ENCODE data around the gene LRRC75B. TPM values are rescaled to one million over a fixed set of nuclear protein-coding genes. Genes with fewer than 3 reads are reported as not detected.
A peak's percentile ranks its signal among the peaks of the same experiment; 100 is the strongest.

Gene LRRC75B
- total RNA-seq, 1 experiment from 2014 or later = 4.1 TPM

DNA sequence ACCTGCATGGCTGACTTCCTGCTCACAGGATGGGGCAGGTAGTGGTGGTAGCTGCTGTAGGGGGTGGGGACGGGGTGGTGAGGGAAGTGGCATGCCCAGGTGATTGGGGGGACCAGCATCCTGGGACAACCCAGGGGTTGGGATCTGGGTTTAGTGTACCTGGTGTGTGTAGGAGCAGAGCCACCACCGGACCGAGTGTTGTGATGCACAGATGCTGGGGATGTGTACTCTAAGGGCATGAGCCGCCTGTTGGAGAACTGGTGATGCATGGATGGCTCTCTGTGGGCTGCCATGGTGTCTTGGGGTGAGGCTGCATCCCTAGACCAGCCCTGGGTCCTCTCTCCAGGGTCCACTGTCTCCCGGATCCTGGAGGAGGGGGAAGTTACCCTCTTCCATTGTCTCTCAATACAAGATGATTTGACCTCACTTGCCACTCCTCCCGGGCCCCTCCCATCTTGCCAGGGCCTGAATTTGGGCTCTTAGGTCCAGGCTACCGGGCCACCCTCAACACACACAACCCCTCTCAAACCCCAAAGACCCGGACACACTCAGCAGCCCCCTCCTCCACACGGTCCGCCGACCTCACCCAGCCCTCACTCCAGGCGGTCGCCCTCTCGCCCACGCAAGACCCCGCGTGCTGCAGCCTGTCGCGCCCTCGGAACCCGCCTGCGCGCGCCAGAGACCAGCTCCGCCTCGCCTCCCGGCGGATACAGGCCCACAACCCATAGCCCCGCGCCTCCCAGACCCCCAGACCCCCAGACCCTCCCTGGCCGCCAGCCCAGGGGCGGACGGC, 619 bp downstream of the LRRC75B start:
- H3K27ac ChIP-seq (ENCODE audit: low read length) = no peak overlapping the region
- TF ChIP-seq SIN3A (IDR thresholded peaks at IDR 0.05; ENCODE audit: borderline replicate concordance, insufficient read depth, low read depth, low read length) (no peak), POLR2AphosphoS5 (IDR thresholded peaks at IDR 0.05; ENCODE audit: low read depth, low read length) (no peak)
- TF ChIP-seq, protein P1, sequence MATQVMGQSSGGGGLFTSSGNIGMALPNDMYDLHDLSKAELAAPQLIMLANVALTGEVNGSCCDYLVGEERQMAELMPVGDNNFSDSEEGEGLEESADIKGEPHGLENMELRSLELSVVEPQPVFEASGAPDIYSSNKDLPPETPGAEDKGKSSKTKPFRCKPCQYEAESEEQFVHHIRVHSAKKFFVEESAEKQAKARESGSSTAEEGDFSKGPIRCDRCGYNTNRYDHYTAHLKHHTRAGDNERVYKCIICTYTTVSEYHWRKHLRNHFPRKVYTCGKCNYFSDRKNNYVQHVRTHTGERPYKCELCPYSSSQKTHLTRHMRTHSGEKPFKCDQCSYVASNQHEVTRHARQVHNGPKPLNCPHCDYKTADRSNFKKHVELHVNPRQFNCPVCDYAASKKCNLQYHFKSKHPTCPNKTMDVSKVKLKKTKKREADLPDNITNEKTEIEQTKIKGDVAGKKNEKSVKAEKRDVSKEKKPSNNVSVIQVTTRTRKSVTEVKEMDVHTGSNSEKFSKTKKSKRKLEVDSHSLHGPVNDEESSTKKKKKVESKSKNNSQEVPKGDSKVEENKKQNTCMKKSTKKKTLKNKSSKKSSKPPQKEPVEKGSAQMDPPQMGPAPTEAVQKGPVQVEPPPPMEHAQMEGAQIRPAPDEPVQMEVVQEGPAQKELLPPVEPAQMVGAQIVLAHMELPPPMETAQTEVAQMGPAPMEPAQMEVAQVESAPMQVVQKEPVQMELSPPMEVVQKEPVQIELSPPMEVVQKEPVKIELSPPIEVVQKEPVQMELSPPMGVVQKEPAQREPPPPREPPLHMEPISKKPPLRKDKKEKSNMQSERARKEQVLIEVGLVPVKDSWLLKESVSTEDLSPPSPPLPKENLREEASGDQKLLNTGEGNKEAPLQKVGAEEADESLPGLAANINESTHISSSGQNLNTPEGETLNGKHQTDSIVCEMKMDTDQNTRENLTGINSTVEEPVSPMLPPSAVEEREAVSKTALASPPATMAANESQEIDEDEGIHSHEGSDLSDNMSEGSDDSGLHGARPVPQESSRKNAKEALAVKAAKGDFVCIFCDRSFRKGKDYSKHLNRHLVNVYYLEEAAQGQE (IDR thresholded peaks at IDR 0.05; ENCODE audit: insufficient read depth in 1 of 2, low read depth in 2 of 2, low read length in 1 of 2) = no peak
- TF ChIP-seq, protein P2, sequence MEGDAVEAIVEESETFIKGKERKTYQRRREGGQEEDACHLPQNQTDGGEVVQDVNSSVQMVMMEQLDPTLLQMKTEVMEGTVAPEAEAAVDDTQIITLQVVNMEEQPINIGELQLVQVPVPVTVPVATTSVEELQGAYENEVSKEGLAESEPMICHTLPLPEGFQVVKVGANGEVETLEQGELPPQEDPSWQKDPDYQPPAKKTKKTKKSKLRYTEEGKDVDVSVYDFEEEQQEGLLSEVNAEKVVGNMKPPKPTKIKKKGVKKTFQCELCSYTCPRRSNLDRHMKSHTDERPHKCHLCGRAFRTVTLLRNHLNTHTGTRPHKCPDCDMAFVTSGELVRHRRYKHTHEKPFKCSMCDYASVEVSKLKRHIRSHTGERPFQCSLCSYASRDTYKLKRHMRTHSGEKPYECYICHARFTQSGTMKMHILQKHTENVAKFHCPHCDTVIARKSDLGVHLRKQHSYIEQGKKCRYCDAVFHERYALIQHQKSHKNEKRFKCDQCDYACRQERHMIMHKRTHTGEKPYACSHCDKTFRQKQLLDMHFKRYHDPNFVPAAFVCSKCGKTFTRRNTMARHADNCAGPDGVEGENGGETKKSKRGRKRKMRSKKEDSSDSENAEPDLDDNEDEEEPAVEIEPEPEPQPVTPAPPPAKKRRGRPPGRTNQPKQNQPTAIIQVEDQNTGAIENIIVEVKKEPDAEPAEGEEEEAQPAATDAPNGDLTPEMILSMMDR (IDR thresholded peaks at IDR 0.05) = no peak
- H3K27me3 ChIP-seq (ENCODE audit: control insufficient read depth, insufficient read depth, low read length) = no peaks in the 10 kb centered on the region
- ChIA-PET CTCF (no interaction called here), POLR2A (no interaction called here)
- H3K4me3 ChIP-seq (ENCODE audit: low read depth in 2 of 2, low read length in 2 of 2) = peak overlapping the region; percentile 48 to 50
- intact Hi-C loops (cut with micrococcal nuclease; ENCODE audit: unreplicated experiment) (no loop called here), in situ Hi-C loops (cut with HindIII; ENCODE audit: low pct_unique_long_range_greater_than_20kb, low sequenced_read_pairs) (no loop called here)
- ATAC-seq (peak; percentile 53), DNase-seq (ENCODE audit: low read depth, low spot score) (no peak)
- H3K36me3 ChIP-seq (ENCODE audit: control insufficient read depth, insufficient read depth, low read length) = no peaks in the 10 kb centered on the region
- no TSS peak for BruUV-seq (replicated peaks)
- peaks cover 4% of the 10 kb centered on the region; the same call in 1 of the 2 replicates for H3K4me1 ChIP-seq (ENCODE audit: control insufficient read depth, insufficient read depth, low read length)
- H3K9me3 ChIP-seq (ENCODE audit: control insufficient read depth, insufficient read depth, low read depth, low read length) = no peaks in the 10 kb centered on the region

GRCh38 chr22:24591286-24591830, 1.5 kb downstream of the LRRC75B start:
- ATAC-seq (no peak), DNase-seq (ENCODE audit: low read depth, low spot score) (no peak)
- TF ChIP-seq SIN3A (IDR thresholded peaks at IDR 0.05; ENCODE audit: borderline replicate concordance, insufficient read depth, low read depth, low read length) = no peak
- no peak for TF ChIP-seq POLR2AphosphoS5 (IDR thresholded peaks at IDR 0.05; ENCODE audit: low read depth, low read length)
- TF ChIP-seq, protein P1 (IDR thresholded peaks at IDR 0.05; ENCODE audit: insufficient read depth in 1 of 2, low read depth in 2 of 2, low read length in 1 of 2) = no peak
- TF ChIP-seq, protein P2 (IDR thresholded peaks at IDR 0.05) = no peak
- no TSS peak for BruUV-seq (replicated peaks)
- intact Hi-C loops (cut with micrococcal nuclease; ENCODE audit: unreplicated experiment) (no loop called here), in situ Hi-C loops (cut with HindIII; ENCODE audit: low pct_unique_long_range_greater_than_20kb, low sequenced_read_pairs) (no loop called here)
- no peak overlapping the region for H3K27ac ChIP-seq (ENCODE audit: low read length)
- H3K9me3 ChIP-seq (ENCODE audit: control insufficient read depth, insufficient read depth, low read depth, low read length) = no peaks in the 10 kb centered on the region
- H3K4me1 ChIP-seq (ENCODE audit: control insufficient read depth, insufficient read depth, low read length) = peaks cover 4% of the 10 kb centered on the region; the same call in 1 of the 2 replicates
- POLR2A ChIA-PET = no interaction called here
- no peak overlapping the region for H3K4me3 ChIP-seq (ENCODE audit: low read depth in 2 of 2, low read length in 2 of 2)
- CTCF ChIA-PET = no interaction called here
- no peaks in the 10 kb centered on the region for H3K27me3 ChIP-seq (ENCODE audit: control insufficient read depth, insufficient read depth, low read length)
- no peaks in the 10 kb centered on the region for H3K36me3 ChIP-seq (ENCODE audit: control insufficient read depth, insufficient read depth, low read length)

Measured in Panc1 (cell line).